Thyroid gland (tissue), 4 donors: Measurements from ENCODE around the gene KMO. TPM values are rescaled to one million over a fixed set of nuclear protein-coding genes. Genes with fewer than 3 reads are reported as not detected.

Experiments used
- DNase-seq, 2 donors: peaks; one replicate each; pipeline ENCODE4 v3.0.0-alpha.2; 2019
- H3K27ac ChIP-seq, 3 donors: fragments of 200-600 bp; sonication (generic); 1 replicate in 2 of 3; 2 replicates in 1 of 3; pipeline ENCODE4 v1.5.1; 2016 to 2019; ENCODE audit warnings: mild to moderate bottlenecking in 1 of 3, moderate library complexity in 1 of 3
- H3K27me3 ChIP-seq: fragments of 200-600 bp; sonication (generic); one replicate; pipeline ENCODE4 v1.5.1; 2019
- H3K36me3 ChIP-seq, 2 donors: fragments of 200-600 bp; sonication (generic); one replicate each; pipeline ENCODE4 v1.5.1; 2016 to 2019
- H3K4me1 ChIP-seq, 2 donors: fragments of 200-600 bp; sonication (generic); one replicate each; pipeline ENCODE4 v1.5.1; 2017 to 2019
- H3K4me3 ChIP-seq, 3 donors: fragments of 200-600 bp; sonication (generic); replicated peaks in 1 of 3; 1 replicate in 2 of 3; 2 replicates in 1 of 3; pipeline ENCODE4 v1.5.1; 2016; ENCODE audit warnings: mild to moderate bottlenecking in 1 of 3
- H3K9me3 ChIP-seq: fragments of 200-600 bp; sonication (generic); one replicate; pipeline ENCODE4 v1.5.1; 2017
- POLR2A ChIP-seq, 2 donors: fragments of 450-650 bp; IDR thresholded peaks; one replicate each; pipeline ENCODE4 v1.6.1; 2017; ENCODE audit warnings: antibody characterized with exemption in 2 of 2, mild to moderate bottlenecking in 2 of 2, moderate library complexity in 1 of 2
- WGBS, 2 donors: methylation state at CpG; one replicate each; pipeline ENCODE4 v1.1.5; 2017; 5-methylcytosine and 5-hydroxymethylcytosine counted together
- intact Hi-C: fragments of 100-400 bp; cut with DNase I; formaldehyde crosslinking; loops from one replicate; pipeline ENCODE4 v1.15.1; 2023
- total RNA-seq, 4 donors: library from RNA; depleted of rRNA; stranded (reverse); fragments of >200 nt; gene quantifications; one replicate each; pipeline ENCODE4 v1.2.3, GENCODE V29; 2016
- TF ChIP-seq, protein P1 (sequence below), 6 experiments: fragments of 200-600 bp in 3 of 6; fragments of 450-650 bp in 3 of 6; sonication (generic) in 3 of 6; IDR thresholded peaks; one replicate each; pipeline ENCODE4 v1.5.1; 2016 to 2019; ENCODE audit warnings: antibody characterized with exemption in 6 of 6, mild to moderate bottlenecking in 2 of 6, inconsistent platforms in 1 of 6, moderate library complexity in 1 of 6

The KMO gene
- total RNA-seq, 4 donors from 2014 or later: 0.27 to 2.3 (median 0.39) TPM; not detected in 1

DNA sequence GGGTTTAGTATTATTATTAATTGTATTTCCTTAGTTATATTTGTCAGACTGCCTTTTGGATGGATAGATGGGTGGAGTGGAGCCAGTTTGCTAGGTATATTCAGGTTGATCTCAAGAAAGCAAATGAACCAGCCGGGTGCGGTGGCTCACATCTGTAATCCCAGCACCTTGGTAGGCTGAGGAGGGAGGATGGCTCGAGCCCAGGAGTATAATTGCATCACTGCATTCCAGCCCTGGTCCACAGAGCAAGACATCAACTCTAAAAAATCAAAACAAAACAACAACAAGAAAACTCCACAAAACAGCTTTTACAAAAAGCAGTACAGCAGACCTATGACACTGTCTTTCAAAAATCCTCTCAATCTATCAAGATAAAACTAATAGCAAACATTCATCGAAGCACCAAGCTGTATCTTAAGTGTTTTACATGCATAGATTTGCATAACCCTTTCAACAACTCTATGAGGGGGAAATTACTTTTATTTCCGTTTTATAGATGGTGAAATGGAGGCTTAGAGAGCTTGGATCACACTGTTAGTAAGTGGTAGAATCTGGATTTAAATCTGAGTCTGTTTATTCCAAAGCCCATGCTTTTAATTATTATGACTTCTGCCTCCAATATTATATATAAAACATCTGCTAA, 25.5 kb downstream of the KMO start:
- WGBS, 2 donors: 77 to 81% methylated on average over 5 of the region's 5 CpGs

DNA sequence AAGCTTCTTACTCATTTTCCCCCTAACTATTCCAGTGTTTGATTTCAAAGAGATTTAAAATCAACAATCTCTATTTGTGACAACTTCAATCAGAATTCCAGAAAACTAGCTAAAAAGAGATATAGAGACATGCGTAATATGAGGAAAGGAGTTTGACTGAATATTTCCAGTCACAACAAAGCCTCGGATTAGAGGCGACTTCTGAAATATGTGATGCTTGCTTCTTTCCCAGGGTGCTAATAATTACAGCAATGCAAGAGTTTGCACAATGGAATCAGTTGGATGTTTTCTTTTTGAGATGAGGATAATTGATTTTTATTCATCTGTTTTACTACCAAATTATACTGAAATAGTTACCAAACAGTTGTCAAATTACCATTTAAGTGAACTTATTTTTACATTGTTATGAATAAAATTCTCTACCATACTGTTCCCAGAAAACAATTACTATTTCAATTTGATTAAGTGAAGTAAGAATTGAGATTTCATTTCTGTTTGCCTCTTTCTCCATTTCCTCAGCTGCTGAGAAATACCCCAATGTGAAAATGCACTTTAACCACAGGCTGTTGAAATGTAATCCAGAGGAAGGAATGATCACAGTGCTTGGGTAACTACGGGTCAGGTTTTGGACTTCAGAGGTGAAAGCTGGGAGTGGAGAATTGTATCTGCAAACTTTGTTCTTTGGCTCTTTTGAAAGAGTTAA, 28.1 kb downstream of the KMO start:
- TF ChIP-seq, protein P1, sequence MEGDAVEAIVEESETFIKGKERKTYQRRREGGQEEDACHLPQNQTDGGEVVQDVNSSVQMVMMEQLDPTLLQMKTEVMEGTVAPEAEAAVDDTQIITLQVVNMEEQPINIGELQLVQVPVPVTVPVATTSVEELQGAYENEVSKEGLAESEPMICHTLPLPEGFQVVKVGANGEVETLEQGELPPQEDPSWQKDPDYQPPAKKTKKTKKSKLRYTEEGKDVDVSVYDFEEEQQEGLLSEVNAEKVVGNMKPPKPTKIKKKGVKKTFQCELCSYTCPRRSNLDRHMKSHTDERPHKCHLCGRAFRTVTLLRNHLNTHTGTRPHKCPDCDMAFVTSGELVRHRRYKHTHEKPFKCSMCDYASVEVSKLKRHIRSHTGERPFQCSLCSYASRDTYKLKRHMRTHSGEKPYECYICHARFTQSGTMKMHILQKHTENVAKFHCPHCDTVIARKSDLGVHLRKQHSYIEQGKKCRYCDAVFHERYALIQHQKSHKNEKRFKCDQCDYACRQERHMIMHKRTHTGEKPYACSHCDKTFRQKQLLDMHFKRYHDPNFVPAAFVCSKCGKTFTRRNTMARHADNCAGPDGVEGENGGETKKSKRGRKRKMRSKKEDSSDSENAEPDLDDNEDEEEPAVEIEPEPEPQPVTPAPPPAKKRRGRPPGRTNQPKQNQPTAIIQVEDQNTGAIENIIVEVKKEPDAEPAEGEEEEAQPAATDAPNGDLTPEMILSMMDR (IDR thresholded peaks at IDR 0.05): no peak
- no peak for TF ChIP-seq POLR2A (IDR thresholded peaks at IDR 0.05)
- no peaks in the 10 kb centered on the region for H3K4me1 ChIP-seq
- H3K27me3 ChIP-seq: no peaks in the 10 kb centered on the region
- H3K9me3 ChIP-seq: no peaks in the 10 kb centered on the region
- H3K36me3 ChIP-seq: no peaks in the 10 kb centered on the region
- H3K27ac ChIP-seq: no peak overlapping the region
- intact Hi-C loops: no loop called here
- 82 to 91% methylated on average over 4 of the region's 4 CpGs for WGBS, 2 donors
- H3K4me3 ChIP-seq: no peak overlapping the region
- no peak for DNase-seq

More for the DNA sequence above, 25.5 kb downstream of the KMO start:
- Histone ChIP-seq H3K4me1 (no peaks in the 10 kb centered on the region), H3K27ac (no peak overlapping the region), H3K36me3 (no peaks in the 10 kb centered on the region), H3K9me3 (no peaks in the 10 kb centered on the region), H3K4me3 (no peak overlapping the region), H3K27me3 (no peaks in the 10 kb centered on the region)
- TF ChIP-seq, protein P1 (IDR thresholded peaks at IDR 0.05): no peak
- TF ChIP-seq POLR2A (IDR thresholded peaks at IDR 0.05): no peak
- DNase-seq: no peak
- intact Hi-C loops: no loop called here

DNA sequence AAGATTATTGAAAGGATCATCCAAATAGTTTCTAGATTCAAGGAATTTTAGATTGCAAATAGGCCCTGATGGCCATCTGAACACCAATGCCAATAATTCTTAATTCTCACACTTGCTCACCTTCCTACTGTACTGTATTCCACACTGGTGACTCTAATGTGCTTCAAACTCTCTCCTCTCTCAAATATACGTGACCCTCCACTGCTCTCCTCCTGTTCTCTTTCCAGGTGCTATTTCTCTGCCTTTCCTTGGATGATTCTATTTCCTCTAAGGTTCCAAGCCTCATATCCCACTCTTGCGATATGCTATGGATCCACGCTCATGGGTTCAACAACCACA, 28.6 kb downstream of the KMO start:
- H3K27ac ChIP-seq: no peak overlapping the region
- DNase-seq: no peak
- no peak for TF ChIP-seq POLR2A (IDR thresholded peaks at IDR 0.05)
- TF ChIP-seq, protein P1 (IDR thresholded peaks at IDR 0.05): no peak
- intact Hi-C loops: no loop called here
- no peaks in the 10 kb centered on the region for H3K4me1 ChIP-seq
- H3K4me3 ChIP-seq: no peak overlapping the region
- 91 to 93% methylated on average over 3 of the region's 3 CpGs for WGBS, 2 donors
- no peaks in the 10 kb centered on the region for H3K9me3 ChIP-seq
- H3K36me3 ChIP-seq: no peaks in the 10 kb centered on the region
- no peaks in the 10 kb centered on the region for H3K27me3 ChIP-seq

DNA sequence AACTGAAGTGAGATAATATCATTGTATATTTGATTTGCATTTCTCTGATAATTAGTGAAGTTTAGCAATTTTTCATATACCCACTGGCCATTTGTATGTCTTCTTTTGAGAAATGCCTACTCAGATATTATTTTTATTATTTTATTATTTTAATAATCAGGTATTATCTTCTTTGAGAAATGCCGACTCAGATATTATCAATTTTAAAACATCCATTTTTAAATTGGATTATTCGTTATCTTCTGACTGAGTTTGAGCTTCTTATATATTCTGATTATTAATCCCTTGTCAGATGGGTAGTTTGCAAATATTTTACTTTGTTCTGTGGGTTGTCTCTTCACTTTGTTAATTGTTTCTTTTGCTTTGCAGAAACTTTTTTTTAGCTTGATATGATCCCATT, 37.7 kb downstream of the KMO start:
- WGBS, 2 donors: 91 to 95% methylated on average over 2 of the region's 2 CpGs
- H3K4me3 ChIP-seq: no peak overlapping the region
- no peak overlapping the region for H3K27ac ChIP-seq
- H3K4me1 ChIP-seq: no peaks in the 10 kb centered on the region
- intact Hi-C loops: no loop called here
- no peak for DNase-seq
- H3K9me3 ChIP-seq: no peaks in the 10 kb centered on the region
- no peaks in the 10 kb centered on the region for H3K27me3 ChIP-seq
- H3K36me3 ChIP-seq: no peaks in the 10 kb centered on the region
- TF ChIP-seq, protein P1 (IDR thresholded peaks at IDR 0.05): no peak
- no peak for TF ChIP-seq POLR2A (IDR thresholded peaks at IDR 0.05)

DNA sequence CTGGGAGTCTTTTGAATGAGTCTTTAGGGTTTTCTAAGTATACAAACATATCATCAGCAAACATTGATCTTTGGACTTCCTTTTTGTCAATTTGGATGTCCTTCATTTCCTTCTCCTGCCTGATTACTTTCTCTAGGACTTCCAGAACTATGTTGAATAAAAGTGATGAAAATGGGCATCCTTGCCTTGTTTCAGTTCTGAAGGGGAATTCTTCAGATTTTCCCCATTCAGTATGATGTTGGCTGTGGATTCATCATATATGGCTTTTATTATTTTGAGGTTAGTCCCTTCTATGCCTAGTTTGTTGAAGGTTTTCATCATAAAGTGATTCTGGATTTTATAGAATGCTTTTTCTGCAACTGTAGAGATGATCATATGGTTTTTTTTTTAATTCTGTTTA, 42.0 kb downstream of the KMO start:
- no peaks in the 10 kb centered on the region for H3K9me3 ChIP-seq
- intact Hi-C loops: no loop called here

More for the DNA sequence above, 42.0 kb downstream of the KMO start:
- TF ChIP-seq, protein P1 (IDR thresholded peaks at IDR 0.05): no peak
- TF ChIP-seq POLR2A (IDR thresholded peaks at IDR 0.05): no peak
- no peak overlapping the region for H3K27ac ChIP-seq
- DNase-seq: no peak
- H3K4me1 ChIP-seq: no peaks in the 10 kb centered on the region
- H3K4me3 ChIP-seq: no peak overlapping the region
- no peaks in the 10 kb centered on the region for H3K36me3 ChIP-seq
- H3K27me3 ChIP-seq: no peaks in the 10 kb centered on the region
